Upper lobe of right lung (tissue), 1 donor: ENCODE data around the gene PLGRKT. TPM values are rescaled to one million over a fixed set of nuclear protein-coding genes. Genes with fewer than 3 reads are reported as not detected.

ENCODE experiments used
- ATAC-seq: fragments of 200-7000 bp; cut with Tn5 transposase; one replicate; pipeline ENCODE4 v1.9.1; 2020; ENCODE audit warnings: mild to moderate bottlenecking, moderate library complexity
- DNase-seq: peaks from one replicate; pipeline ENCODE4 v3.0.0-alpha.2; 2020
- H3K27ac ChIP-seq: fragments of 200-600 bp; one replicate; pipeline ENCODE4 v1.8.0; 2022
- H3K27me3 ChIP-seq: fragments of 200-600 bp; one replicate; pipeline ENCODE4 v1.8.0; 2022; ENCODE audit warnings: mild to moderate bottlenecking
- H3K36me3 ChIP-seq: fragments of 200-600 bp; one replicate; pipeline ENCODE4 v1.8.0; 2022
- H3K4me1 ChIP-seq: fragments of 200-600 bp; one replicate; pipeline ENCODE4 v1.8.0; 2022
- H3K4me3 ChIP-seq: fragments of 200-600 bp; one replicate; pipeline ENCODE4 v1.8.0; 2022; ENCODE audit warnings: mild to moderate bottlenecking
- H3K9me3 ChIP-seq: fragments of 200-600 bp; one replicate; pipeline ENCODE4 v1.8.0; 2022
- CTCF ChIP-seq: fragments of 200-600 bp; IDR thresholded peaks from one replicate; pipeline ENCODE4 v1.8.0; 2022; ENCODE audit warnings: antibody characterized with exemption
- intact Hi-C: fragments of 100-400 bp; cut with DNase I; formaldehyde crosslinking; loops from one replicate; pipeline ENCODE4 v1.11.0; 2022
- total RNA-seq: library from RNA; stranded (reverse); fragmentation: NEBNext Ultra II Directional; extraction: Animal tissue kit (Norgen Biotek cat#: 25700); gene quantifications from one replicate; pipeline ENCODE4 v1.2.1, GENCODE V29; 2021
- donor health status: DM: no; HTN: yes; CAD: no; lungs with severe emphysema.

Gene PLGRKT
- total RNA-seq, 1 donor from 2014 or later = 18.0 TPM

- DNase-seq (no peak), ATAC-seq (peak; percentile 36)
- H3K4me3 ChIP-seq = no peak overlapping the region
- intact Hi-C loops = no loop called here
- no peaks in the 10 kb centered on the region for H3K36me3 ChIP-seq
- no peaks in the 10 kb centered on the region for H3K4me1 ChIP-seq
- no peak overlapping the region for H3K27ac ChIP-seq
- no peaks in the 10 kb centered on the region for H3K27me3 ChIP-seq
- TF ChIP-seq CTCF = peak; percentile 54
- H3K9me3 ChIP-seq = no peaks in the 10 kb centered on the region
Measured at GRCh38 chr9:5425006-5425628, 12.6 kb downstream of the PLGRKT start.

GRCh38 chr9:5422276-5422675, 15.4 kb downstream of the PLGRKT start:
- DNase-seq = no peak
- Histone ChIP-seq H3K27me3 (no peaks in the 10 kb centered on the region), H3K4me3 (no peak overlapping the region), H3K9me3 (no peaks in the 10 kb centered on the region), H3K36me3 (no peaks in the 10 kb centered on the region), H3K27ac (no peak overlapping the region), H3K4me1 (no peaks in the 10 kb centered on the region)
- intact Hi-C loops = no loop called here
- no peak for ATAC-seq
- TF ChIP-seq CTCF = no peak

DNA sequence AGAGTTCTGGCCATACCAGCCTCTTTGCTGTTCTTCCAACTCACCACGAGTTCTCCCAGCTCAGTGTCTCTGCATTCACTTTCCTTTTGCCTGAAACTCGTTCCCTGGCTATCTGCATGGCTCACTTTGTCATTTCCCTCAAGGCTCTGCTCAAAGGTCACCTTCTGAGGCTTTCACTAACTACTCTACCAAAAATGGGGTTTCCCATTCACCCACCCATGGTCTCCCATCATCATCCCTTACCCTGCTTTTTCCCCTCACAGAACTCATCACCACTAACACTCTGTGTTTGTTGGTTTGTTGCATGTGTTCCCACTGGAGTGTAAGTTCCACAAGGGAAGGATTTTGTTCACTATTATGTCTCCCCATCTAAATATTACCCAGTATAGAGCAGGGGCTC, 16.6 kb downstream of the PLGRKT start:
- H3K27me3 ChIP-seq = no peaks in the 10 kb centered on the region
- H3K36me3 ChIP-seq = no peaks in the 10 kb centered on the region
- no peak for ATAC-seq
- no peaks in the 10 kb centered on the region for H3K9me3 ChIP-seq
- no peak for TF ChIP-seq CTCF
- intact Hi-C loops = no loop called here
- no peak overlapping the region for H3K4me3 ChIP-seq
- no peak for DNase-seq
- no peaks in the 10 kb centered on the region for H3K4me1 ChIP-seq
- no peak overlapping the region for H3K27ac ChIP-seq

GRCh38 chr9:5419987-5420386, 17.7 kb downstream of the PLGRKT start:
- Histone ChIP-seq H3K27me3 (no peaks in the 10 kb centered on the region), H3K9me3 (no peaks in the 10 kb centered on the region), H3K27ac (no peak overlapping the region), H3K4me3 (no peak overlapping the region), H3K36me3 (no peaks in the 10 kb centered on the region), H3K4me1 (no peaks in the 10 kb centered on the region)
- intact Hi-C loops = no loop called here
- TF ChIP-seq CTCF = no peak
- ATAC-seq (no peak), DNase-seq (no peak)

GRCh38 chr9:5418481-5418880, 19.2 kb downstream of the PLGRKT start:
- TF ChIP-seq CTCF = no peak
- no peaks in the 10 kb centered on the region for H3K9me3 ChIP-seq
- H3K27ac ChIP-seq = no peak overlapping the region
- no peaks in the 10 kb centered on the region for H3K36me3 ChIP-seq
- intact Hi-C loops = no loop called here
- no peaks in the 10 kb centered on the region for H3K4me1 ChIP-seq
- DNase-seq (no peak), ATAC-seq (no peak)
- H3K4me3 ChIP-seq = no peak overlapping the region
- H3K27me3 ChIP-seq = no peaks in the 10 kb centered on the region

- intact Hi-C loops = no loop called here
- DNase-seq (no peak), ATAC-seq (no peak)
- Histone ChIP-seq H3K4me1 (no peaks in the 10 kb centered on the region), H3K27ac (no peak overlapping the region), H3K4me3 (no peak overlapping the region), H3K36me3 (no peaks in the 10 kb centered on the region), H3K27me3 (no peaks in the 10 kb centered on the region), H3K9me3 (no peaks in the 10 kb centered on the region)
- TF ChIP-seq CTCF = no peak
Measured at GRCh38 chr9:5416953-5417352, 20.8 kb downstream of the PLGRKT start.
